Neuronal stem cell (in vitro differentiated cells): Measurements from ENCODE around the gene MYLIP.

Experiments
- DNase-seq: peaks from one replicate; pipeline ENCODE4 v3.0.0-alpha.2; 2013; ENCODE audit warnings: low spot score
- H2AFZ ChIP-seq: one replicate; pipeline ENCODE4 v1.6.1; 2013; ENCODE audit warnings: mild to moderate bottlenecking, low read length, inconsistent platforms
- H2AK5ac ChIP-seq: 2 replicates; pipeline ENCODE4 v1.6.1; 2013; ENCODE audit warnings: low read depth, mild to moderate bottlenecking, inconsistent platforms, low read length, moderate library complexity, mixed read lengths
- H2BK120ac ChIP-seq: 2 replicates; pipeline ENCODE4 v1.6.1; 2013; ENCODE audit warnings: low read depth, mild to moderate bottlenecking, inconsistent platforms, low read length, moderate library complexity, mixed read lengths
- H2BK12ac ChIP-seq: one replicate; pipeline ENCODE4 v1.6.1; 2013; ENCODE audit warnings: low read length, inconsistent platforms
- H2BK15ac ChIP-seq: 2 replicates; pipeline ENCODE4 v1.6.1; 2013; ENCODE audit warnings: mild to moderate bottlenecking, low read length, inconsistent platforms, mixed read lengths
- H2BK5ac ChIP-seq: one replicate; pipeline ENCODE4 v1.6.1; 2013; ENCODE audit warnings: inconsistent platforms, mild to moderate bottlenecking, low read length, moderate library complexity
- H3K14ac ChIP-seq: one replicate; pipeline ENCODE4 v1.6.1; 2013; ENCODE audit warnings: low read length, inconsistent platforms
- H3K18ac ChIP-seq: 2 replicates; pipeline ENCODE4 v1.6.1; 2013; ENCODE audit warnings: low read length, inconsistent platforms
- H3K23ac ChIP-seq: 2 replicates; pipeline ENCODE4 v1.6.1; 2013; ENCODE audit warnings: low read depth, mild to moderate bottlenecking, mixed read lengths, low read length, inconsistent platforms; ENCODE audit not compliant: poor library complexity
- H3K27ac ChIP-seq: replicated peaks from 3 replicates; pipeline ENCODE4 v1.5.1; 2013; ENCODE audit warnings: low read length, inconsistent platforms
- H3K27me3 ChIP-seq, 3 experiments: 2 replicates each; pipeline ENCODE4 v1.6.1; 2013; ENCODE audit warnings: low read length in 3 of 3, mild to moderate bottlenecking in 2 of 3, inconsistent platforms in 1 of 3, low read depth in 1 of 3, mixed read lengths in 1 of 3, moderate library complexity in 1 of 3; ENCODE audit not compliant: control insufficient read depth in 3 of 3, insufficient read depth in 3 of 3
- H3K36me3 ChIP-seq, 2 donors: replicated peaks in 1 of 2; 2 replicates each; pipeline ENCODE4 v1.6.1; 2013; ENCODE audit warnings: low read length in 2 of 2; ENCODE audit not compliant: control insufficient read depth in 2 of 2, insufficient read depth in 2 of 2
- H3K4ac ChIP-seq: 2 replicates; pipeline ENCODE4 v1.6.1; 2013; ENCODE audit warnings: inconsistent platforms, mild to moderate bottlenecking, low read length, moderate library complexity
- H3K4me1 ChIP-seq, 2 donors: 1 replicate in 1 of 2; 2 replicates in 1 of 2; pipeline ENCODE4 v1.6.1; 2013; ENCODE audit warnings: low read length in 2 of 2, low read depth in 1 of 2; ENCODE audit not compliant: control insufficient read depth in 2 of 2, insufficient read depth in 1 of 2
- H3K4me2 ChIP-seq: one replicate; pipeline ENCODE4 v1.6.1; 2013; ENCODE audit warnings: mild to moderate bottlenecking, low read length, inconsistent platforms; ENCODE audit not compliant: insufficient read depth, poor library complexity, severe bottlenecking
- H3K4me3 ChIP-seq, 2 donors: 2 replicates each; pipeline ENCODE4 v1.5.1; 2013; ENCODE audit warnings: low read length in 2 of 2, mild to moderate bottlenecking in 2 of 2, inconsistent platforms in 1 of 2, moderate library complexity in 1 of 2
- H3K79me1 ChIP-seq: one replicate; pipeline ENCODE4 v1.6.1; 2013; ENCODE audit warnings: low read depth, mild to moderate bottlenecking, inconsistent platforms, low read length, moderate library complexity
- H3K9ac ChIP-seq: one replicate; pipeline ENCODE4 v1.6.1; 2013; ENCODE audit warnings: mild to moderate bottlenecking, low read depth, low read length, inconsistent platforms; ENCODE audit not compliant: poor library complexity
- H3K9me3 ChIP-seq, 2 donors: replicated peaks in 1 of 2; 2 replicates each; pipeline versions ENCODE3 to v1.6.1; 2013; ENCODE audit warnings: low read length in 2 of 2, mild to moderate bottlenecking in 2 of 2, inconsistent platforms in 1 of 2, low read depth in 1 of 2, mixed read lengths in 1 of 2, moderate library complexity in 1 of 2; ENCODE audit not compliant: control insufficient read depth in 2 of 2, insufficient read depth in 1 of 2
- H4K8ac ChIP-seq: one replicate; pipeline ENCODE4 v1.6.1; 2013; ENCODE audit warnings: low read depth, mild to moderate bottlenecking, inconsistent platforms, low read length, moderate library complexity
- H4K91ac ChIP-seq: one replicate; pipeline ENCODE4 v1.6.1; 2013; ENCODE audit warnings: low read length, low read depth, mild to moderate bottlenecking, inconsistent platforms; ENCODE audit not compliant: poor library complexity
- WGBS, 2 donors: extraction: QIAGEN DNeasy Blood & Tissue Kit; methylation state at CpG; one replicate each; pipeline ENCODE4 v1.1.7; 2013; ENCODE audit warnings: missing lambda C conversion rate in 2 of 2, mixed read lengths in 1 of 2; ENCODE audit not compliant: insufficient read length in 2 of 2, insufficient replicate concordance in 1 of 2; ENCODE audit errors: extremely low coverage in 2 of 2; 5-methylcytosine and 5-hydroxymethylcytosine counted together

Gene MYLIP

GRCh38 chr6:16126056-16126455 is 2.8 kb upstream of the MYLIP start:
- no peak overlapping the region for H4K8ac ChIP-seq
- no peak overlapping the region for H3K4me3 ChIP-seq
- no peaks in the 10 kb centered on the region for H3K36me3 ChIP-seq
- peaks cover 0 to 43% (median 4%) of the 10 kb centered on the region in 3 experiments for H3K27me3 ChIP-seq
- H3K4ac ChIP-seq: no peak overlapping the region
- peaks cover 4 to 13% of the 10 kb centered on the region in 2 donors for H3K4me1 ChIP-seq
- H3K23ac ChIP-seq: no peak overlapping the region
- no CpG with 5 or more reads among the region's 3 CpGs for WGBS, 2 donors
- no peak overlapping the region for H3K4me2 ChIP-seq
- H2BK12ac ChIP-seq: no peak overlapping the region
- DNase-seq: no peak
- H3K18ac ChIP-seq: no peak overlapping the region
- H2AFZ ChIP-seq: no peak overlapping the region
- H2BK15ac ChIP-seq: no peak overlapping the region
- no peak overlapping the region for H3K27ac ChIP-seq
- no peak overlapping the region for H2AK5ac ChIP-seq
- no peak overlapping the region for H4K91ac ChIP-seq
- no peak overlapping the region for H3K9ac ChIP-seq
- no peak overlapping the region for H3K14ac ChIP-seq
- no peak overlapping the region for H2BK5ac ChIP-seq
- no peak overlapping the region for H2BK120ac ChIP-seq
- no peaks in the 10 kb centered on the region for H3K9me3 ChIP-seq
- H3K79me1 ChIP-seq: peaks cover 3% of the 10 kb centered on the region

GRCh38 chr6:16126861-16127260 is 2.0 kb upstream of the MYLIP start:
- no peak overlapping the region for H2BK12ac ChIP-seq
- H2AFZ ChIP-seq: no peak overlapping the region
- no peak overlapping the region for H3K14ac ChIP-seq
- no peak for DNase-seq
- no peak overlapping the region for H3K4me3 ChIP-seq
- no CpG with 5 or more reads among the region's 5 CpGs for WGBS, 2 donors
- H3K18ac ChIP-seq: no peak overlapping the region
- H3K4me2 ChIP-seq: no peak overlapping the region
- peaks cover 0 to 42% (median 4%) of the 10 kb centered on the region in 3 experiments for H3K27me3 ChIP-seq
- no peak overlapping the region for H3K4ac ChIP-seq
- H3K9me3 ChIP-seq: no peaks in the 10 kb centered on the region
- H3K79me1 ChIP-seq: peaks cover 3% of the 10 kb centered on the region
- H2BK120ac ChIP-seq: no peak overlapping the region
- no peak overlapping the region for H2AK5ac ChIP-seq
- peaks cover 4 to 18% of the 10 kb centered on the region in 2 donors for H3K4me1 ChIP-seq
- H4K91ac ChIP-seq: no peak overlapping the region
- H3K9ac ChIP-seq: no peak overlapping the region
- H2BK15ac ChIP-seq: no peak overlapping the region
- no peak overlapping the region for H3K27ac ChIP-seq
- no peak overlapping the region for H4K8ac ChIP-seq
- no peak overlapping the region for H3K23ac ChIP-seq
- H2BK5ac ChIP-seq: no peak overlapping the region
- H3K36me3 ChIP-seq: no peaks in the 10 kb centered on the region

- H3K4me3 ChIP-seq: no peak overlapping the region
- no peak overlapping the region for H2BK12ac ChIP-seq
- peaks cover 3% of the 10 kb centered on the region for H3K79me1 ChIP-seq
- H3K27ac ChIP-seq: no peak overlapping the region
- H4K91ac ChIP-seq: no peak overlapping the region
- H3K18ac ChIP-seq: no peak overlapping the region
- H3K9ac ChIP-seq: no peak overlapping the region
- H2BK15ac ChIP-seq: no peak overlapping the region
- DNase-seq: no peak
- H2BK120ac ChIP-seq: no peak overlapping the region
- no peak overlapping the region for H4K8ac ChIP-seq
- H3K36me3 ChIP-seq: no peaks in the 10 kb centered on the region
- H2AK5ac ChIP-seq: no peak overlapping the region
- H3K23ac ChIP-seq: no peak overlapping the region
- no peak overlapping the region for H2AFZ ChIP-seq
- no CpG with 5 or more reads among the region's 12 CpGs for WGBS, 2 donors
- peaks cover 0 to 36% (median 3%) of the 10 kb centered on the region in 3 experiments for H3K27me3 ChIP-seq
- H3K9me3 ChIP-seq: no peaks in the 10 kb centered on the region
- H3K14ac ChIP-seq: no peak overlapping the region
- H2BK5ac ChIP-seq: no peak overlapping the region
- no peak overlapping the region for H3K4me2 ChIP-seq
- H3K4me1 ChIP-seq: peaks cover 4 to 18% of the 10 kb centered on the region in 2 donors
- H3K4ac ChIP-seq: no peak overlapping the region
Observed at GRCh38 chr6:16127471-16127870, 1.4 kb upstream of the MYLIP start.

GRCh38 chr6:16129623-16130401 is 926 bp downstream of the MYLIP start:
- peak overlapping the region; percentile 84 for H3K9ac ChIP-seq
- no peak overlapping the region for H3K27ac ChIP-seq
- H3K4me3 ChIP-seq: peak overlapping the region; percentile 93 to 98
- no peak overlapping the region for H3K14ac ChIP-seq
- peaks cover 4 to 18% of the 10 kb centered on the region in 2 donors for H3K4me1 ChIP-seq
- peak overlapping the region; percentile 100 for H2AFZ ChIP-seq
- peak overlapping the region; percentile 75 for H2AK5ac ChIP-seq
- peak overlapping the region; percentile 91 for H3K18ac ChIP-seq
- peak overlapping the region; percentile 96 for H3K23ac ChIP-seq
- peak overlapping the region; percentile 26 for H2BK120ac ChIP-seq
- no peaks in the 10 kb centered on the region for H3K36me3 ChIP-seq
- no CpG with 5 or more reads among the region's 36 CpGs for WGBS, 2 donors
- H4K91ac ChIP-seq: no peak overlapping the region
- H4K8ac ChIP-seq: no peak overlapping the region
- H2BK15ac ChIP-seq: peak overlapping the region; percentile 89
- H3K27me3 ChIP-seq: peaks cover 0 to 18% (median 2%) of the 10 kb centered on the region in 3 experiments
- peak; percentile 20 for DNase-seq
- no peak overlapping the region for H2BK5ac ChIP-seq
- peak overlapping the region; percentile 100 for H3K4me2 ChIP-seq
- H3K79me1 ChIP-seq: peaks cover 3% of the 10 kb centered on the region
- no peak overlapping the region for H3K4ac ChIP-seq
- no peaks in the 10 kb centered on the region for H3K9me3 ChIP-seq
- no peak overlapping the region for H2BK12ac ChIP-seq
